ENCODE results near the gene DDX19B. TPM values are rescaled to one million over a fixed set of nuclear protein-coding genes. Genes with fewer than 3 reads are reported as not detected.

DDX19B gene
- total and polyA plus RNA-seq, 9 of the 15 experiments (the other 6 are each of a cell fraction or from before 2014, with no cell fraction given), result 7.0 to 32.9 (median 19.3) TPM

GRCh38 chr16:70267516-70267915 is 31.5 kb upstream of the DDX19B start:
- peak; percentile 55 to 73 (median 56) for TF ChIP-seq CTCF (IDR thresholded peaks at IDR 0.05 in 2 of 3, conservative IDR thresholded peaks at IDR 0.05 in 1 of 3; ENCODE audit: insufficient read depth in 2 of 3, low read depth in 1 of 3, low read length in 3 of 3)
- TF ChIP-seq ZSCAN32 (CRISPR knock-in tag; IDR thresholded peaks at IDR 0.05), result no peak
- TF ChIP-seq SMC3 (conservative IDR thresholded peaks at IDR 0.05; ENCODE audit: insufficient read depth, low read depth, low read length), result peak; percentile 43; the same call in 1 of the 2 replicates
- intact Hi-C loops (cut with micrococcal nuclease) (loop anchor here (10.0 kb wide), 1 partner anchor 267 kb away; no protein-coding TSS in a partner anchor), in situ Hi-C loops (cut with MboI) (loop anchor here (10.0 kb wide), 1 partner anchor 277 kb away; no protein-coding TSS in a partner anchor)
- Histone ChIP-seq H3K9ac (ENCODE audit: insufficient read depth in 1 of 2, low read depth in 2 of 2, low read length in 2 of 2) (no peak overlapping the region), H3K27me3 (ENCODE audit: control insufficient read depth in 2 of 2, insufficient read depth in 2 of 2, low read length in 2 of 2) (no peaks in the 10 kb centered on the region), H2AFZ (ENCODE audit: low read depth, low read length) (no peak overlapping the region), H3K27ac (ENCODE audit: extremely low read depth, low read depth, low read length) (no peak overlapping the region), H4K20me1 (replicated peaks; ENCODE audit: control insufficient read depth, insufficient read depth, low read length) (peaks cover 9% of the 10 kb centered on the region), H3K79me2 (ENCODE audit: control insufficient read depth, insufficient read depth, low read length) (peaks cover 9% of the 10 kb centered on the region; the same call in 1 of the 3 replicates), H3K9me3 (replicated peaks; ENCODE audit: control insufficient read depth, insufficient read depth, low read depth, low read length) (no peaks in the 10 kb centered on the region), H3K36me3 (ENCODE audit: control insufficient read depth, insufficient read depth, low read length) (peaks cover 94% of the 10 kb centered on the region), H3K4me2 (ENCODE audit: insufficient read depth, low read length) (no peak overlapping the region), H3K9me1 (ENCODE audit: control insufficient read depth, insufficient read depth, low read length) (no peaks in the 10 kb centered on the region), H3K4me3 (no peak overlapping the region), H3K4me1 (replicated peaks in 1 of 2; ENCODE audit: control insufficient read depth in 2 of 2, insufficient read depth in 2 of 2, low read length in 2 of 2) (no peaks in the 10 kb centered on the region)
- BruUV-seq (replicated peaks), result no TSS peak
- DNase-seq (ENCODE audit: extremely low read depth in 1 of 4, low spot score in 3 of 4), result peak; percentile 36 to 62 (median 40)
- POLR2A ChIA-PET, result interaction anchor here (0.7 to 2.7 kb wide), 8 partner anchors 8 to 345 kb away, joined by 3 to 12 read pairs (median 4); partner anchors contain the start of gene EXOSC6
- ATAC-seq, result peak; percentile 78
- 50% methylated on average over 6 of the region's 6 CpGs for WGBS (ENCODE audit: insufficient coverage, low coverage, missing lambda C conversion rate)
- CTCF ChIA-PET (ENCODE audit: low intra/inter-chr PET ratio), result no interaction called here
- FAIRE-seq, result peak; percentile 81

All from K562 (cell line).